Measurements from ENCODE around the gene MYD88.

DNA sequence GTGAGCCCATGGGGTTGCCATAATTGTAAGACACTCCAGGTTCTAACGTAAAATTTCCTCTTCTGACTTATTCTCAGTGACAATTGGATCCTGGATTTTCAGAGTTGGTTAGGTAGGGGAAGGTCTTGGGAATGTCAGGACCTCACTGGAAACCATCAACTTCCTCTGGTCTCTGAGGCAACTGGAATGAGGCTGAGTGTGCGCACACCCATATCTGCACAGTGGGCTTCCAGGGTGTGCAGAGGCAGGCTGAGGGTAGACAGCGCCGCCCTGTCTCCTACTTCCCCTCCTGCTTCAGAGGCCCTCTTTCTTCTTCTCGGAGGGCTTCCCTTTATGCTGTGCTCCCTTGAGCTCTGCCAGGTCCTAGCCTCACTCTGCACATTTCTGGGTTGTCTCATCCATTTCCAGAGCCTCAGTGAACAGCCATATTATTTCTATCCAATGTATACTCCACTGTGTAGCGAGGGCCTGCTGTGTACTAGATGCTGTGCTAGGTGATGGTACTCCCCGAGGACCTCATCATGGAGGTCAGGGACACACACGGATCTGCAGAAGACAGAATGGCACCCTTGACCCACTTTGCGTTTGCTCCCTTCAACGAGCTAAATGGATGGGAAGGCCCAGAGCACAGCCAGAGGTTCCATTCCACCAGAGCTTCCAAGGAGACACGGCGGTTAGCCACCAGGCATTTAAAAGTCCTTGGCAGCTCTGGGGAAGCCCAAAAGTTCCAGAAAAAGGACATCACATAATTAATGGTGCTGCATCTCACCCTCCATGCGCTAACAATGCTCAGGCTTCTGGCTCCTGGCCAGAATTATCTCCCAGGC lies 19.8 kb upstream of the MYD88 start:
- no peak for TF ChIP-seq CEBPB (IDR thresholded peaks at IDR 0.05)
- TF ChIP-seq EP300 (IDR thresholded peaks at IDR 0.05; ENCODE audit: borderline replicate concordance) = no peak
- no peak for TF ChIP-seq FOXM1 (IDR thresholded peaks at IDR 0.05; ENCODE audit: borderline replicate concordance, low read depth)
- TF ChIP-seq YY1 (IDR thresholded peaks at IDR 0.05; ENCODE audit: low read depth) = no peak
- no peak for TF ChIP-seq RAD21 (IDR thresholded peaks at IDR 0.05; ENCODE audit: low read depth)
- no peak for TF ChIP-seq CREB1 (IDR thresholded peaks at IDR 0.05; ENCODE audit: low read depth)
- no peak for TF ChIP-seq EGR1 (IDR thresholded peaks at IDR 0.05)
- no peak for TF ChIP-seq TAF1 (IDR thresholded peaks at IDR 0.05; ENCODE audit: low read depth)
- no peak for TF ChIP-seq NFIC (IDR thresholded peaks at IDR 0.05)
- TF ChIP-seq ZBTB7A (IDR thresholded peaks at IDR 0.05; ENCODE audit: low read depth) = no peak
- no peak for TF ChIP-seq REST (IDR thresholded peaks at IDR 0.05; ENCODE audit: low read depth)
